GM19328 (cell line): ENCODE measurements around the gene PPARG.

Experiments
- ATAC-seq: cut with Tn5 transposase; IDR thresholded peaks from one replicate; pipeline ENCODE4 v1.9.1; 2021; ENCODE audit warnings: mild to moderate bottlenecking, moderate library complexity; ENCODE audit not compliant: unreplicated experiment

The PPARG gene

DNA sequence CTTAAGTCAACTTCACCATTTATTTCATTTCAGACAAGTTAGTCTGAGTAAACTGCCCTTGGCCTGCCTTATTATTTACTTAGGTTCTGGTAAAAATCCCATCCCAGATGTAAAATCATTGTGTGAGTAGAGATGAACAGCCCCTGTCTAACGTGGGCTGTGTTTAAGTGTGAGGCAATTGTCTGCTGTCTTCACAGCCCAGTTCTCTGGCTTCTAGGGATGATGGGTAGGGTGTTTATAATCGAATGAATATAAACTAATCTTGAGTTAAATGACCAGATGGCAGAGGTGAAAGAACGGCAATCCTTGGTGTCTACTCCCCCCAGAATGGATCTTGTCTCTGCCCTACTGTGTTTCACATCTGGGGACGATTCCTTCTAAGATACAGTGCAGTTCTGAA, 20.8 kb downstream of the PPARG start:
- no peak for ATAC-seq

DNA sequence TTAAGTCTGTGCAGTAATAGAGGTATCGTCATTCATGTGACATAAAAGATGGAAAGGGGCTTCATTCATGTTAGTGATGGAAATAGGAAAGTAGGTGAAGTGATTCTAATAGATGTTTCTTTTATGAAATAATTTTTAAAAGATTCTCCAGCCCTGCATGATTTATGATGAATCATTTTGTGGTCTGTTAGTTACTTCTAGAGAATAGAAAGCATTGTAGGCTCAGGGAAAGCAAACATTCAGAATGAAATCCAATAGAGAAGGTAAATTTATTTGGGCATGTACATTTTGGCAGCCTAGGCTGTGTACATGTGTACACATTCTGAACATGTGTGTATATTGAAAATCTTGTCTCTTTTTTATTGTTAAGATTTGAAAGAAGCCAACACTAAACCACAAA, 23.1 kb downstream of the PPARG start:
- no peak for ATAC-seq

GRCh38 chr3:12313519-12313918, 24.6 kb downstream of the PPARG start:
- no peak for ATAC-seq

DNA sequence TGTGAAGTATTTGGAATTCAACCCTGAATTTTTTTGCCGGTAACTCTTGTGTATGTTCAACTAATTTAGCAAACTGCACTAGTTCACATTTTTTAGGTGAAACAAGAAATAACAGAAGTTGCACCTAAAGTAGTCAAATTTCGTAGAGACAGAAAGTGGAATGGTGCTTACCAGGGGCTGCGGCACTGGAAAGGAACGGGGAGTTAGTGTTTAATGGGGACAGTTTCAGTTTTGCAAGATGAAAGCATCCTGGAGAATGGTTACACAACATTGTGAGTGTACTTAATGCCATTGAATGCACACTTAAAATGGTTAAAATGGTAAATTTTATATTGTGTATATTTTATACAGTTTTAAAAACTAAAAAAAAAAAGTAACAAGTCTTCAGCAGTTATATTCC, 27.4 kb downstream of the PPARG start:
- ATAC-seq, result no peak

DNA sequence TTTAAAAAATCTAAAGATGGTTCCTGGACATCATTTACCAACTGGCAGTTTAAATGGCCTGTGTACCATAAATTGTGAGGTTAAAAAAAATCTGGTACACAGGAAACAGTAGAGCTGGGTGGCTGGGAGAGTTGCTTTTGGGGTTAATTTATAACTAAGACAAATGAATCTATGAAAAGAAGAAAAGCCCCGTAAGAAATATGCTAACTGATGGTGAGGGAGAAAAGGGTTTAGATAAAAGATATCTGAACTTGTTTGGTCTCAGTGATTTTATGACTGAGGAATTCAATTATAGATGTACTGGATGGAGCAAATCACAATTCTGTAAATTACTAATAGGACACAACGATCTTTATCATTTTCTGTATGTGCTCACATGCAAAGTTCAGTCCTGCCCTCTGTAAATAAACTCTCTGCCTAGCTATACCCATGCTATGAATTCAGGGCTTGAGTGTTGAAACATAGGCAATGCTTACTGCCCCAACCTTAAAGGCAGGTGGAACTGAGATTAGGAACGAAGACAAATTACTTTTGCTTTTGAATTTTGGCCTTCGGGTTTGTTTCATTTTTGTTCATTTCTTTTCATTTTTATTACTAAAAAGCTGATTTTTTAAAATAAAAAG, 28.0 kb downstream of the PPARG start:
- no peak for ATAC-seq

DNA sequence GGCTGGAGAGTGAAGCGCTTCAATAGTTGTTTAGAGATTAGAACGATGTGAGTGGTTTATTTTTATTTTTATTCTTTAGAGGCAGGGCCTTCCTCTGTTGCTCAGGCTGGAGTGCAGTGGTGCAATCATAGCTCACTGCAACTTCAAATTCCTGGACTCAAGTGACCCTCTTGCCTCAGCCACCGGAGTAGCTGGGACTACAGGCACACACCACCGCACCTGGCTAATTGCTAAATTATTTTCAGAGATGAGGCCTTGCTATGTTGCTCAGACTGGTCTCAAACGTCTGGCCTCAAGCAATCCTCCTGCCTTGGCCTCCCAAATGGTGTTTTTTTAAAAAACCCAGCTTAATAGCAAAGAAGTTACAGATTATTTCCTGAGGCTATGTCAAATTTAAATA, 29.0 kb downstream of the PPARG start:
- no peak for ATAC-seq

DNA sequence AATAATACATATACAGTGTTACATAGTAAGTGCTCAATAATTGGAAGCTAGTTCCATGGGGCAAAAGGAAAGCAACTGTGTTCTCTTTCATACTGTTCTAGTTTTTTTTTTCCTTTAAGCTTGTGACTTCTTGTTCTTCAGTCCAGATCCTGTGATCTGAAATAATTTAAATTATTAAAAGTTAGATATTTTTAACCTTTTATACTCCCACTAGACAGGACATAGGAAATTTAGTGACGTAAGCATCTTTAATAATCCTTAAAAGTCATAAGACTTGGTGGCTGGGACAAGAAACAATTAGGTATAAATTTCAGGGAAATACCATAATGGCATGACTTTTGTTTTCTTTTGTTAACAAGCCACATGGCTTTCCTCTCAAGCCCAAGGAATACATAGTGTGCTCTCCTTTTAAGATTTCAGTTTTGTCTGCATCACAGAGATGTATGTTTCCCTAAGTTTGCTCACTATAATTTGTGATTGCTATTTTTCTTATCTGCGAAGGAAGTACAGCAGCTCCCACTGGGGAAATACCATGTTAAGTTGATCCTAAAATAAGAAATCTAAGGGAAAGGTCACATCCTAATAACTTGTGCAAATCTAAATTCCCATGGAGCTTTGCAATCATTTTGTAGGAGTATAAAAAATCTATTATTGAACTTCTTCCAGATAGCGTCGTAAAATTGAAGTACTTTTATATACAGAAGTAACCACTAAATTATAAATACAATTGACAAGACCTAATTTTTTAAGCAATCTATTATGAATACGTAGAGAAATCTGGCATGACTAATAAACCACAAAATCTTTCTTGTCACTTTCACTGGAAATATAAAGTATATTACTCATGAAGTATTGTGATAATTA, 30.1 kb downstream of the PPARG start:
- no peak for ATAC-seq

- ATAC-seq, result no peak
Measured at GRCh38 chr3:12321015-12321414, 32.1 kb downstream of the PPARG start.

GRCh38 chr3:12323237-12323636, 34.4 kb downstream of the PPARG start:
- no peak for ATAC-seq

DNA sequence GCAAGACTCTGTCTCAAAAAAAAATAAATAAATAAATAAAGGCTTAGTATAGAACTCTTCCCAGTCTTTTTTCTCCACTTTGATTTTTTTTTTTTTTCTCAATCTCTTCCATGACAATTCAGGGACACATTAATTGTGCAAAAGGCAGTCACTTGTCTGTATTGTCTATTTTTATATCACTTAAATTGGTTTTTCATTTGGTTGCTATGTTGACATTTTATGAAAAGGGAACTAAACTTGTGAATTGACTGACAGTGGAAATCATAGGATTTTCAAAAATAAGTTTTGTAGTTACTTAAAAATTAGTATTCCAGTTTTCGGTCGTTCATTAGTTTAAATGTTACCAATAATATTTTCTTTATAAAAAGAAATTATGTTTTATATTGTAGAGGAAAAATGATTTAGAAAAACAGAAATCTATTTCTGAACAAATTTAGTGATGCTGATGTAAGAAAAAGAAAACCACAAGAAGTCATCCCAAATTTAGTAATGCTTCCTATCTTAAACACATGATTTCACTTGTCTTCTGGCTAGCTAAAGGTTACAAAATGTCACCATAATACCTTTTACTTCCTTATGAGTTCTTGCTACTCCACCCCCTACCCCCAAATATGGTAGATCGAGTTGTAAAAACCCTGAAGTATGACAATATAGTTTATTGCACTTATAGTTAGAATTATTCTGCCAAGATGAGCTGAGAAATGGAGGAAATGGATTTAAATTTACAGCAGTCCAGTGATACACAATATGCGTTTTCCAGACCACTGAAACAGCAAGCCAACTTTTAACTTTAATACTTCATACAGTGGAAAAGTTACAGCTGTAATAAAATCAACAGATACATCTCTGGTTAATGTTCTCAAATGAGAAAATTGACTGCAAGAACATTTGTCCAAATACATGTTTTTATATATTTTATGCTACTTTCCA, 37.0 kb downstream of the PPARG start:
- no peak for ATAC-seq

DNA sequence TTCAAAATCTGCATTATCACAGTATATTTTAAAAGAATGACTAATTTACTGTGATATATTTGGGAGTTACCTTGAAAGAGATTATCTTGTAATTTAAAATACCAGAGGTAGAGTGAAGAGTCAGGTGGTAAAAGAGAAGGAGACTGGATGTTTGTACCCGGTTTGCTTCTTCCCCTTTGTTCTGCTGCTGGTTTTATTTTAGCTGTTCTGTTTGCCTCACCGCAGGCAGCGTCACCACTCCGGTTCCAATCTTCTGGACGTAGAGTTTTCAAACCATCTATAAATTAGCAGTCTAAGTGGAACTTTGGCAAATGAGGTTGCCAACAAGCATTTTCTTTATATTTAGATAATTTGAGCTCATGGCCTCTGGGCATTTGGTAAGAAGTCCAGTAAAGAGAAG, 38.2 kb downstream of the PPARG start:
- no peak for ATAC-seq

DNA sequence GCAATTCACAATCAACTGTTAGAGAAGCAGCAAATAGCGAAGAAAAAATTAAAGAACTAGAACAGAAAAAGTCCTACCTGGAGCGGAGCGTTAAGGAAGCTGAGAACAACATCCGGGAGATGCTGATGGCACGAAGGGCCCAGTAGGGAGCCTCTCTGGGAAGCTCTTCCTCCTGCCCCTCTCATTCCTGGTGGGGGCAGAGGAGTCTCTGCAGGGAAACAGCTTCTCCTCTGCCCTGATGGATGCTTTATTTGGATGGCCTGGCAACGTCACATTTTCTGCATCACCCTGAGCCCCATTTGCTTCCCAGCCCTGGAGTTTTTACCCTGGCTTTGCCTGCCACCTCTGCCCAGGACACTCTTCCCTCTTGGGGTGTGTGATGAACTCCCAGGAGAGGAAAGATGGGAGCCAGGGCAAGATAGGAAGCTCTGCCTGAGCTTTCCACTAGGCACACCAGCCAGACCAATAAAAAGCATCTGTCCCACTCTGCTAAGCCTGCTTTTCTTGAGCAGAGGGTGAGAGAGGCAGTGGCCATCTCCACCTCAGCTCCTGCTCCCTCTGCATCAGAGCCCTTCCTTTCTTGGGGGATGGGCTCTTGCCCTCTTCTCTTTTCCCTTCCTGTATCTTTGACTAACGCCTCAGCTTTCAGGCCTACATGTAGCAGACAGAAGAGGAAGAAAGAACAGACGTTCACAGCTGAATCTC, 39.4 kb downstream of the PPARG start:
- ATAC-seq, result no peak

- ATAC-seq, result no peak
Measured at GRCh38 chr3:12328837-12329462, 40.1 kb downstream of the PPARG start.

- no peak for ATAC-seq
Measured at GRCh38 chr3:12334786-12335185, 45.9 kb downstream of the PPARG start.

- no peak for ATAC-seq
Measured at GRCh38 chr3:12335421-12335820, 46.6 kb downstream of the PPARG start.

DNA sequence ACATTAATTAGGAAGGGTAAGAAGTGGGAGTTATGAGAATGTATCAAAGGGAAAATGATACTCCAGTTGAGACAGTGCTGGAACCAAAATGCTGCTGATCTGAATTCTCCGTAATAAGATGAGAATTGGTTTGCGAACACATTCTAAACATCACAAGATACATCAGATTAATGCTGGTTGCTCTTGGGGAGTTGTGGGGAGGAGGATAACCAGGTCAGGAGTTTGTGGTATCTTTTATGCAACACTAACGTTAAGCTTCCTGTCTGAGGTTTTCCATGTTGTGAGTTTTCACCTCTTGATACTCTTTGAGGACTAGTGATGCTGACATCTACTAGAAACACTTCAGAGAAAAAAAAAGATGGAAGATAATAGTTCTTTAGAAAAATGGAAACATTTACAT, 47.2 kb downstream of the PPARG start:
- ATAC-seq, result no peak

DNA sequence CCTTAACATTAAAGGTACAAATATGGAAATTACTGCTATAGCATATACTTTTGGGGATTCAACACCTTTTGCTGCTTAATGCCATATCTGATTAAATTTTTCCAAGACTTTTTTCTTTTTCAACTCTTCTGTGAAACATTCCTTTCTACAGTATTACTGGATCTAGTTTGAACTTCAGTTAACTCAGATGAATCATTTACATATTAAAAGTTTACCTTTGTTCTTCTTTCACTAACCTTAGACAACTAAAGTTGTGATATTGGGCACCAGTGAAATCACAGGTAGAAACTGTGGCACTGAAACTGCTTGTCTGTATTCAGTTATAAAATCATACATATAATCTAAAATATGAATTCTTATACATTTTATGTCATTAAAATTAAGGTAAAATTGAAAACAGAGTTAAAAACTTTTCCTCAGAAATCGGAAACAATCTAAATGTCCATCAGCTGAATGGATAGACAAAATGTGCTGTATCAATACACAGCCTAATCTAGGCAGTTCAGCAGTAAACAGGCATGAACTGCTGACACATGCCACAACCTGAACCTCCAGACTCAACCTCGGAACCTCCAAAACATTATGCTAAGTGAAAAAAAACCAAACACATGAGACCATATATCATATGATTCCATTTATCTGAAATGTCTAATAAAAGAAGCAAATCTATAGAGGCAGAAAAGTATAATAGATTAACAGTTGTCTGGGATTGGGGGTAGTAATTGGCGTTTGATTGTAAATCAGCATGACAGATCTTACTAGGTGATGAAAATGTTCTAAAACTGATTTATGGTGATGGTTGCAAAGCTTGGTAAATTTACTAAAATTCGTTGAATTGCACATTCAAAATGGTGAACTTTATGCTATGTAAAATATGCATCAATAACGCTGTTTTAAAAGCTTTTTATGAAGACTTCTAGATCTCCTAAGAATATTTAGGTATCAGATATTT, 50.0 kb downstream of the PPARG start:
- ATAC-seq, result no peak

- no peak for ATAC-seq
Measured at GRCh38 chr3:12339701-12340480, 51.0 kb downstream of the PPARG start.

DNA sequence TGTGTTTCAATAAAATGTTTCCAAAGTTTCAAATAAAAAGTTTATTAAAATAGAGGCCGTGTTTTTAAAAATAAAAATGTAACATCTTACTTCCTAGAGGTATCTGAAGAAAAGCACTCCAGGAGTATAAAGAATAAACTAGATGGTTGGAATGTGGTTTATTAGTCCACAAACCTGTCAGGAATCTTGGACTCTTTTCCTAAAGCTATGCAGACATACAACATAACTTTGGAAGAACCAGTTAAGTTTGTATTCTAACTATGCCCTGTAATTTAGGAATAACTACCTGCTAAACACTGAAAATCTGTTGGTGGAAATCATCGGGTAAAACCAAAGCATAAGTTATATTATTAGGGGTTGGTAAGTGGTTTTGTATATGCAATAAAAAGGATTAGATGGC, 51.6 kb downstream of the PPARG start:
- ATAC-seq, result no peak
